ENCODE measurements around the gene SAMD3. TPM values are rescaled to one million over a fixed set of nuclear protein-coding genes. Genes with fewer than 3 reads are reported as not detected.
"Not testable (repeated sequence)": the region's sequence is repeated elsewhere in the genome, so short reads cannot be mapped to it uniquely, and the experiment has no call there.

The SAMD3 gene
- total and polyA plus RNA-seq, 12 donors = 0.48 to 12.5 (median 4.4) TPM; not detected in 1

DNA sequence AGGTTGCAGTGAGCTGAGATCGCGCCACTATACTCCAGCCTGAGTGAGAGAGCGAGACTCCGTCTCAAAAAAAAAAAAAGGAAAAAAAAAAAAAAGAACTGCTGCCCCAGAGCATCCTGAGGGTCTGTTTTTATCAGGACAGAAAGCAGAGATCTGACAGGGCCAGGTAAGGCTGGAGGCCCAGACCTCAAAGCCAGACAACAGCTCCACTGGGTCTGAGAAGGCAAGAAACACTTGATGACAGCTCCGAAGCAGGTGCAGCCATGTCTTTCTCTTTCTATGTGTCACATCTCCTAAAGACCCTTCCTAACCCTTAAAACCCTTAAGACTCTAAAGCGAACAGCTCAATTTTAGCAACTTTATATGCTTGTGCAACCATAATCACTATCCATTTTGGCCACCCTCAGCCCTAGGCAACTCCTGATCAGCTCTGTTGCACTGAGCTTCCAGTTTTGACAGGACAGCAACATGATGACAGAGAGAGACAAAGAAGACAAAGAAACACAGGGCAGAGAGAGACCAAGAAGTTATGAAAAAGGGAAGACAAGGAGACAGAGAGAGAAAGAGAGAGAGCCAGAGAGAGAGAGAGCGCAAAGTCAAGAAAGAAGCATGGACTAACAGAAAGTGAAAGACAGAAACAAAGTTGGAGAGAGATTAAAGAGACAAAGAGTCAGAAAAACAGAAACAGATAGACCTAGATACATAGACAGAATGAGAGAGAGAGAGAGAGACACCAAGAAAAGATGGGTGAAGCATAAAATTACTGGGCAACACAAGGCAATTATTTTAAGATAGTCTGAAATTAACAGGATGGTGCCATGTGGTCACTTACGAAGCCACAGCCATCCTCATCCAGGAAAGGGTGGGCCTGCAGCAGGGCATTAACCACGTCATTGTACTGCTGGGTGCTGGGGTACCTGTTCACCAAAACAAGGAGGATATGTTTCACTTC, 39.2 kb downstream of the SAMD3 start:
- WGBS, 4 donors = 93 to 95% (median 94%) methylated on average over 9 of the region's 9 CpGs
- H3K36me3 ChIP-seq (replicated peaks in 1 of 2) = no peaks in the 10 kb centered on the region

GRCh38 chr6:130182466-130182865, 40.3 kb downstream of the SAMD3 start:
- H3K9me3 ChIP-seq (replicated peaks in 1 of 3) = no peaks in the 10 kb centered on the region
- no peak overlapping the region for H3K4me3 ChIP-seq
- no peak for DNase-seq
- intact Hi-C loops (cut with DNase I) = no loop called here
- no peaks in the 10 kb centered on the region for H3K4me1 ChIP-seq (replicated peaks in 1 of 2)
- H3K36me3 ChIP-seq (replicated peaks in 1 of 2) = no peaks in the 10 kb centered on the region
- H3K27me3 ChIP-seq = no peaks in the 10 kb centered on the region
- no peak for TF ChIP-seq POLR2A (IDR thresholded peaks at IDR 0.05)
- TF ChIP-seq, protein P1, sequence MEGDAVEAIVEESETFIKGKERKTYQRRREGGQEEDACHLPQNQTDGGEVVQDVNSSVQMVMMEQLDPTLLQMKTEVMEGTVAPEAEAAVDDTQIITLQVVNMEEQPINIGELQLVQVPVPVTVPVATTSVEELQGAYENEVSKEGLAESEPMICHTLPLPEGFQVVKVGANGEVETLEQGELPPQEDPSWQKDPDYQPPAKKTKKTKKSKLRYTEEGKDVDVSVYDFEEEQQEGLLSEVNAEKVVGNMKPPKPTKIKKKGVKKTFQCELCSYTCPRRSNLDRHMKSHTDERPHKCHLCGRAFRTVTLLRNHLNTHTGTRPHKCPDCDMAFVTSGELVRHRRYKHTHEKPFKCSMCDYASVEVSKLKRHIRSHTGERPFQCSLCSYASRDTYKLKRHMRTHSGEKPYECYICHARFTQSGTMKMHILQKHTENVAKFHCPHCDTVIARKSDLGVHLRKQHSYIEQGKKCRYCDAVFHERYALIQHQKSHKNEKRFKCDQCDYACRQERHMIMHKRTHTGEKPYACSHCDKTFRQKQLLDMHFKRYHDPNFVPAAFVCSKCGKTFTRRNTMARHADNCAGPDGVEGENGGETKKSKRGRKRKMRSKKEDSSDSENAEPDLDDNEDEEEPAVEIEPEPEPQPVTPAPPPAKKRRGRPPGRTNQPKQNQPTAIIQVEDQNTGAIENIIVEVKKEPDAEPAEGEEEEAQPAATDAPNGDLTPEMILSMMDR (IDR thresholded peaks at IDR 0.05) = no peak
- no peak overlapping the region for H3K27ac ChIP-seq

More for the DNA sequence above, 39.2 kb downstream of the SAMD3 start:
- no peak overlapping the region for H3K4me3 ChIP-seq
- intact Hi-C loops (cut with DNase I) = no loop called here
- H3K27me3 ChIP-seq = no peaks in the 10 kb centered on the region
- no peak for DNase-seq
- no peaks in the 10 kb centered on the region for H3K4me1 ChIP-seq (replicated peaks in 1 of 2)
- no peak for TF ChIP-seq POLR2A (IDR thresholded peaks at IDR 0.05)
- TF ChIP-seq, protein P1 (IDR thresholded peaks at IDR 0.05) = no peak
- H3K9me3 ChIP-seq (replicated peaks in 1 of 3) = no peaks in the 10 kb centered on the region
- H3K27ac ChIP-seq = no peak overlapping the region

DNA sequence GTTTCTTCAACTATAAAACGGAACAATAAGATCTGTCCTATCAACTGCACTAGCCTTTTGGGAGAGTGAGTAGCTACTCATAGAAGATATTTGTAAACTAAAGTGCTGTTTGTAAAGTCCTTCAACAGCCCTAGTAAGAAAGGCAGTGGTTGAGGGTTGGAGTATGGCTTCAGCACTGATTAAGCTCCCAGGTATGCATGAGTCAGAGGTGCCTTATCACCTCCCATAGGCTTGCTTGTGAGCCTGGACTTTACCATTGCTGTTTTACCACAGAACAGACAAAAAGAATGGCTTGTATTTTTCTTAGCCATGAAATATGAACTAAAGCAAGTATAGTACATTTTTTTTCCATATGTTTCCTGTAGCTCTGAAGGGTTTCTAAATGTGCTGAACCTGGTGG, 44.1 kb downstream of the SAMD3 start:
- no peaks in the 10 kb centered on the region for H3K27me3 ChIP-seq
- H3K4me3 ChIP-seq = no peak overlapping the region
- peak in 3 of 7 donors; percentile 12 to 28 (median 25) for DNase-seq
- WGBS, 4 donors = 93 to 100% (median 96%) methylated on average over 1 of the region's 1 CpG
- no peaks in the 10 kb centered on the region for H3K36me3 ChIP-seq (replicated peaks in 1 of 2)
- TF ChIP-seq, protein P1 (IDR thresholded peaks at IDR 0.05) = no peak
- TF ChIP-seq POLR2A (IDR thresholded peaks at IDR 0.05) = no peak
- intact Hi-C loops (cut with DNase I) = no loop called here
- no peaks in the 10 kb centered on the region for H3K4me1 ChIP-seq (replicated peaks in 1 of 2)
- no peaks in the 10 kb centered on the region for H3K9me3 ChIP-seq (replicated peaks in 1 of 3)
- H3K27ac ChIP-seq = no peak overlapping the region

- TF ChIP-seq POLR2A (IDR thresholded peaks at IDR 0.05) = no peak
- TF ChIP-seq, protein P1 (IDR thresholded peaks at IDR 0.05) = no peak
- WGBS, 4 donors = 75 to 94% (median 92%) methylated on average over 1 of the region's 1 CpG
- Histone ChIP-seq H3K27me3 (no peaks in the 10 kb centered on the region), H3K4me1 (replicated peaks in 1 of 2) (no peaks in the 10 kb centered on the region), H3K27ac (no peak overlapping the region), H3K4me3 (no peak overlapping the region), H3K36me3 (replicated peaks in 1 of 2) (no peaks in the 10 kb centered on the region), H3K9me3 (replicated peaks in 1 of 3) (no peaks in the 10 kb centered on the region)
- intact Hi-C loops (cut with DNase I) = no loop called here
- DNase-seq = no peak
These were observed 46.4 kb downstream of the SAMD3 start for GRCh38 chr6:130176378-130176777.

GRCh38 chr6:130173377-130174004, 49.3 kb downstream of the SAMD3 start:
- 80 to 93% (median 86%) methylated on average over 3 to 4 of the region's 4 CpGs for WGBS, 4 donors
- DNase-seq; H3K9me3 ChIP-seq (replicated peaks in 1 of 3); H3K36me3 ChIP-seq (replicated peaks in 1 of 2); H3K4me1 ChIP-seq (replicated peaks in 1 of 2); H3K27me3 ChIP-seq; H3K27ac ChIP-seq; H3K4me3 ChIP-seq; intact Hi-C loops (cut with DNase I): not testable (repeated sequence)

GRCh38 chr6:130170160-130170559, 52.6 kb downstream of the SAMD3 start:
- DNase-seq; H3K27ac ChIP-seq; H3K4me1 ChIP-seq (replicated peaks in 1 of 2); H3K4me3 ChIP-seq; H3K27me3 ChIP-seq; intact Hi-C loops (cut with DNase I); H3K9me3 ChIP-seq (replicated peaks in 1 of 3); H3K36me3 ChIP-seq (replicated peaks in 1 of 2): not testable (repeated sequence)
- WGBS, 4 donors = 88 to 93% (median 91%) methylated on average over 4 of the region's 4 CpGs

Data from adrenal gland (tissue), 12 donors.